Kidney tubule cell (primary cell): ENCODE data around the gene UTS2.

Experiments
- DNase-seq: peaks from one replicate; pipeline ENCODE4 v3.0.0-alpha.2; 2018; ENCODE audit warnings: low spot score

The UTS2 gene

DNA sequence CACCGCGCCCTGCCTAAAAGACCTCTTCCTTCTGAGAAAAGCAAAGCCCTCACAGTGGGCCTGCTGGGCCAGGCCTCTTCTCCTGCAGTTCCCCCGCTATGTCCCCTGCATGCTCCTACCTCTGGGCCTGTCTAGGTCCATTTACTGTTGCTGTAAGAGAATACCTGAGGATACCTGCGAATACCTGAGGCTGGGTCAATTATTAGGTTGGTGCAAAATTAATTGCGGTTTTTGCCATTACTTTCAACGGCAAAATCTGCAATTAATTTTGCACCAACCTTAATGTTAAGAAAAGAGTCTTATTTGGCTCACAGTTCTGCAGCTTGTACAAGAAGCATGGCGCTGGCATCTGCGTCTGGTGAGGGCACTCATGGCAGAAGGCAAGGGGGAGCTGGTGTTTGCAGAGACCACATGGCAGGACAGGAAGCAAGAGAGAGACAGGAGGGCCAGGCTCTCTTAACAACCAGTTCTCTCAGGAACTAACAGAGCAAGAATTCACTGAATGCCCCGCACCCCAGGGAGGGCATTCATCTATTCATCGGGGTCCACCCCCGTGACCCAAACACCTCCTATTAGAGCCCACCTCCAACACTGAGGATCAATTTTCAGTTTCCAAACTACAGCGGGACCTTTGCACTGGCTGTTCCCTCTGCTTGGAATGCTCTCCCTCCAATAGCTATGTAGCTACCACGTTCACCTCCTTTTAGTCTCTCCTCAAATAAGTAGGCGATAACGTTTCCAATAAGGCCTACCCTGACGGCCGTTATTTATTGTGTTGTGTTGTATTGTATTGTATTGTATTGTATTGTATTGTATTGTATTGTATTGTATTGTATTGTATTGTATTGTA is 9.6 kb upstream of the UTS2 start:
- DNase-seq: no peak

DNA sequence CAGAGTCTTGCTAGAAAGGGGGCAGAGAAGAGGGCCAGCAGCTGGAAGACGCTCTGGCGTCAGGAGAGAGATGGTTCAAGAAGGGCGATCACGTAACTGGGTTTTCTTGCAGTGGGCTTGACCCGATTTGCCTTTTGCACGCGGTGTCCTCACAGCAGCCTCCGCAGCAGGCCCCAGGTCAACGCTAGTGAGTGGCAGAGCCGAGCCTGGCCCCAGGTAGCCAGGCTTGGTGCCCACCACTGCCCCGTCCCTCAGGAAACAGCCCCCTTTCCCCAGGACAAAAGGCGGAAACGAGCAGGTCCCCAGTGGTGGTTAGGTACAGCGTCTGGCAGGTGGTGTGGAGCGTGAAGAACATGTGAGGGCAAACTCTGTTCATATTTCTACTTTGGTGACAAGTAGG is 8.6 kb upstream of the UTS2 start:
- no peak for DNase-seq

DNA sequence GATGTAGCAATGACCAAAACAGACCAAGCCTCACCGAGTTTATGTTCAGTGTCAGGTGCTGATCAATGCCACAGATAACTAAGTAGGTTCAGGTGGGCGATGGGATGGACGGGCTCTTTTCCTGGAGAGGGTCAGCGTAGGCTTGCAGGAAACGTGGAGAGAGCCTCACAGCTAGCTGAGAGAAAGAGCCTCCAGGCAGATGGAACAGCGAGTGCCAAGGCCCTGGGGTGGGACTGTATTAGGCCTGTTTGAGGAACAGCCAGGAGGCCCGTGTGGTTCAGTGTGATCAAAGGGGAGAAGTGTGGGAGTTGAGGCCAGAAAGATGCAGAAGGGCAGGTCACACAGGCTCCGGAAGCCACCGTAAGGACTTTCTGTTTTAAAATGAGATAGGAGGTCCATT is 7.3 kb upstream of the UTS2 start:
- no peak for DNase-seq

DNA sequence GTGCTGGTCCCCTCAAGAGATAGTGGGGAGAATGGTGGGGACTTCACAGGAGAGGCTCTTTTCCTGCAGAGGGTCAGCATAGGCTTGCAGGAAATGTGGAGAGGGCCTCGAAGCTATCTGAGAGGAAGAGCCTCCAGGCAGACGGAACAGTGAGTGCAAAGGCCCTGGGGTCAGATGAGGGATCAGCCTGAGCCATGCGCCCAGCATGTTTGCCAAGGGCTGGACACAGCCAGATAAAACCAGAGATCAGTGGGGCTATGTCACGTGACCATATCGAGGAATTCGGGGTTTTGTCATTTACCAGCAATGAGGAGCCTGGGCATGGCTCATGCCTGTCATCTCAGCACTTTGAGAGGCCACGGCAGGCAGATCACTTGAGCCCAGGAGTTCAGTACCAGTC is 6.5 kb upstream of the UTS2 start:
- DNase-seq: no peak

DNA sequence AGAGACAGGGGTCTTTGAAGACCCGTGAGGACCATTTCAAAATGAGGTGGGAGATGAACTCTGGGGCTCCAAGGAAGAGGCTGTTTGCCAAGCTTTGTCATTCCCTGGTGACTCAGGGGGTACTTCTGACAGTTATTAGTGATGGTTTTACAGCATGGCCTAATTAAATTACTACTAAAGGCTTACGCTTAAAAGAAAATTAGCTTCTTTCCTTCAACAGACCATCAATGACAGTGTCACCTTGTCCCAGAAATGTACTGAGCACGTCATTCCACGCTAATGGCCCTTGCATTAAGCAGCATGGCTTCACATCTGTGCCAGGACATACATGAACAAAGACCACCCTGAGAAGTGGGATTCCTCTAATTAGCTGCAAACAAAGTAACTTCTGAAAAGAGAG is 5.1 kb upstream of the UTS2 start:
- no peak for DNase-seq

DNA sequence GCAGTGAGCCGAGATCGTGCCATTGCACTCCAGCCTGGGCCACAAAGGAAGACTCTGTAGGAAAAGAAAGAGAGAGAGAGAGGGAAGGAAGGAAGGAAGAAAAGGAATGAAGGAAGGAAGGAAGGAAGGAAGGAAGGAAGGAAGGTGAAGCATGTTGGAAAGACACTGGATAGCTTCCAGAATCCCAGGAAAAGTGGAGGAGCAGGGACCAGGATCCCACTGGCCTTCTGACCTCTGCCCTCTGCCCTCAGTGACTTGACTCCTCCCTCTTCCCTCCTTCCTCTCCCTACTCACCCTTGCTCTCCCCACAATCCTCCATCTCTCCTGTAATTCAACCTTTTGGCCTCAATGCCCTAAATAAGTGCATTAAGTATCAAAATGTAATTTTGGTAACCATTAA is 4.1 kb upstream of the UTS2 start:
- no peak for DNase-seq

DNA sequence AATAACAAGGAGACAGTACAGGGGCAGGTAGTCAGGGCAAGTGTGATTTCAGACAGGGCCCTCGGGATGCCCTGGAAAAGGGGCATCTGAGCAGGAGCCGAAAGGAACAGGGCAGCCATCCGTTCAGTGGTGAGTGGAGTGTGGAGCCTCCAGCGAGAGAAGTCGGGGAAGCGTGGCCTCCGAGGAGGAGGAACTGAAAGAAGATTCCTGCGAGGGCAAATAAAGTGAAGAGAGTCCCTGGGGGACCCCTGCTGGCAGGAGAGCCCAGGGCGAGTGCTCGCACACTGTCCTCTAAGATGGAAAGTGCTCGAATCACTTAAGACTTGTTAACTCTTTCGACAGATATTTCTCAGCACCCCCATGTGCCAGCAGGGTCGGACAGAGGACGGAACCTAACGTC is 3.5 kb upstream of the UTS2 start:
- no peak for DNase-seq

DNA sequence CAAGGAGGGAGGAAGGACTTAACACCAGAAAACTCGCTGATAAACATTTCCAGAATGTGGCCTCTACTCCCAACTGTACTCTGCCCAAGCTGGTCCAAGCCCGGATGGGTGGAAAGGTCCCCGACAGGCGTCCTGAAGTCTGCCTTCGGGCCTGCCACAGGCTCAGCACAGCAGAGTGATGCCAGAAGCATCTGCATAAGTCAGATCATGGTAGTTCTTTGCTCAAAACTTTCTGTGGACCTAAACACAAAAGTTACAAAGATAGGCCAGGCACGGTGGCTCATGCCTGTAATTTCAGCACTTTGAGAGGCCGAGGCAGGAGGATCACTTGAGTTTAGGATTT is 790 bp upstream of the UTS2 start:
- DNase-seq: no peak

DNA sequence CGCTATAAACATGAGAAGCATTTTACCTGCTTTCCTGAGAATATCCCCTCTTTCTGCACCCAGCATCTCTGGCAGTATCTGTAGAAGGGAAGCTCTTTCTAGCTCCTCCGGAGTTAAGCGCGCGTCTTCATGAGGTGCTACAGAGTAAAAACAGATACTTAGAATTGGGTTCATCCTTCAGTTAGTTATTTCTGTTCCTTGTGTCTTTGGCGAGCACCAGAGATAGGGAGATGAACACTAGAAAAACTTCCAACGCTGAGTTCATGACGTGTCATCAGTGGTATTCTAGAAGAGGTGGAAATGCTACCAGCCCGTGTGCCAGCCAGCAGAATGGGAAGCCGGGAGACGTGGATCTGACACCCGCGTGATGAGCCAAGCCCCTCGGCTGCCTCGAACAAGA is 2.1 kb downstream of the UTS2 start:
- DNase-seq: no peak

DNA sequence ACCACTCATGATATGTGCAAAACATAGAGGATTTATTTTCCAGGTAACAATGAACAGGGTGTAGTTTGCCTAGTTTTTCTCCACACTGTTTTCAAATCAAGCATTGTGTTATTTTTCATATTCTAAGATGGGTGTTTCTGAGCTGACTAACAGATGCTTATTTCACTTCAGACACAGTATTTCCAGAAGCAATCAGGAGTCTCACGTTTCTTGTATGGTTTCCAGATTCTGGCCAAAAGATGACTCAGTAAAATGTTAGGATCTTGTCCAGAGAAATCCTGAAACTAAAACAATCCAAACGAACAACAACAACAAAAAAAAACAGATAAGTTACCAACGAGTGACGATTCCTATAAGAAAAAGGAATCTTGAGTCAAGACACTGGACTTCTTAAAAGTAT is 5.3 kb downstream of the UTS2 start:
- no peak for DNase-seq

DNA sequence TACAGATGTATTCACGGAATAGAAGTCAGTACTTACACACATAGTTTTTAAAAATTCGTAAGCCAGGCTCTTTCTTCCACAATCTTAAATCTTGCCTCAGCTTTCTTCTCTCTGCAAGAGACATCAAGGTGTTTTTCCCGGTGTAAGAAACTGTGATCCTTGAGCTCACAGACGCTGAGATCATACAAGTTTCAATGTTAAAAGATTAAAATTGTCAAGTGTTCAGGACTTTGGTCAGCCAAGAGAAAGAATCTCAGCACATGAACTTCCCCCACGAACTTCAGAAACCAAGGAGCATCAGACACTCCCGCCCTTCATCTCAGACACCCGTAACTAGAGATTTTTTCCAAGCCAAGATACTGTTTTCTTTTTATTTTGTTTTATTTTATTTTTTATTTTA is 6.2 kb downstream of the UTS2 start:
- DNase-seq: no peak

DNA sequence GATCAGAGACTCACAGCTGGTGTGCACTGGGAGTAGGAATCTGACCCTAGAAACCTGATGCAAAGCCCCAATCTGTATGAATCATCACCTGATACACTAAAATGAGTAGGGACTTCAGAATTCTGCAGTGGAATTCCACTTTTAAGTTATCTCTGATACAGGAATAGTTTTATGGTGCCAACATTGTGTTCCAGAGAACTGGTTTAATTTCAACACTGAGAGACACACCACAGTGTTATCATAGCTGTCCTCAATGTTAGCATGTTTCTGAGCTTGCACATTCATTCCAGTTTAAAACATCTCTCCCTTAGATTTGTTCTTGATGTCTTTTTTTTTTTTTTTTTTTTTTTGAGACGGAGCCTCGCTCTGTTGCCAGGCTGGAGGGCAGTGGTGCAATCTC is 7.1 kb downstream of the UTS2 start:
- no peak for DNase-seq

DNA sequence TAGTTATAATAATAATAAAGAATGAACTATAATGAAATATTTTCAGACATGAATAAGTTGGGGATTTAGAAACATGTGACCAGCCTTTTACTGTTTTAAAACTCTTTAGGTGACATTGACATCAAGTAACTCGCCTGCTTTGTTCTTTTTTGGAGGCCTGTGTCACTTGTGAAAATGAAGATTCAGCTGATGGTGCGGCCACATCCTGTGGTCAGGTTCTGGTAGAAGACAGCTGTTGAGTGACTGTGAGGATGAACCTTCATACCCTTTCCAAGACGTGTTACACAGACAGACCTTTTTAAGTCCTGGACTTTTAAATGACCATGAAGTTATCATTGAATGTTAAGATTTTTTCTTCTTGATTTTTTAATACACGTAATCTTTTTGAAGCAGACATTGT is 10.3 kb downstream of the UTS2 start:
- no peak for DNase-seq

DNA sequence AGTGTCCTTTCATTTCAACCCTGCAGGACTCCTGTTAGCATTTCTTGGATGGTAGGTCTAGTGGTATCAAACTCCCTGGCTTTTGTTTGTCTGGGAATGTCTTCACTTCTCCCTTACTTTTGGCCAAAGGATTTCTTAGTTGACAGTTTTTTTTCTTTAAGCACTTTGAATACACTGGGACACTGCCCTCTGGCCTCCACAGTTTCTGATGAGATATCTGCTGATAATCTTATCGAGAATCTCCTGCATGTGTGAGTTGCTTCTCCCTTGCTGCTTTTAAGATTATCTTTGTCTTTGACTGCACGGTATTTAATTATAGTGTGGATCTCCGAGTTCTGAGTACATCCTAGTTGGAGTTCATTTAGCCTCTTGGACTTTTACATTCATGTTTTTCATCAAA is 13.3 kb downstream of the UTS2 start:
- no peak for DNase-seq

DNA sequence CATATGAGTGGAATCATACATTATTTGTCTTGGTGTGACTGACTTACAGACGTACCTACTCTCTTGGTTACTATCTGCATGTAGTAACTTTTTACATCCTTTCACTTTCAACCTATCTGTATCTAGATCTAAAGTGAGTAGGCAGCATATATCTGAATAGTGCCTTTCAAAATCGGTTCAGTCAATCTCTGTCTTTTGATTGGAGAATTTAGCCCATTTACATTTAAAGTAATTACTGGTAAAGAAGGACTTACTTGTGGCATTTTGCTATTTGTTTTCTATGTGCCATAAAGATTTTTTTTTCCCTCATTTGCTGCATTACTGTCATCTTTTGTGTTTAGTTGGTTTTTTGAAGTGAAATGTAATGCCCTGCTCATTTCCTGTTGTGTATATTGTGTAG is 14.2 kb downstream of the UTS2 start:
- DNase-seq: no peak

DNA sequence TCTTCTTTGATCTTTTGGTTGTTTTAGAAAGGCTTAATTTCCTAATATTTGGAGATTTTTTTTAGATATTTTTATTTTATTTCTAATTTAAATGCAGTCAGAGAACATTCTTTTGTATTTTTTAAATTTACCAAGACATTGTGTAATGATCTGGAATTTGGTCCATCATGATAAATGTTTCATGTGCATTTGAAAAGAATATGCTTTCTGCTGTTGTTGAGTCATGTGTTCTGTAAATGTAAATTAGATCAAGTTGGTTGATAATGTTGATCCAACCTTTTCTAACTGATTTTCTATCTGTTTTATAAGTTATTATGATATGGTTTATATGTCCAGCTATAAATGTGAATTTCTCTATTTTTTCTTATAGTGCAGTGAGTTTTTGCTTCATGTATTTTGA is 19.8 kb downstream of the UTS2 start:
- DNase-seq: no peak

DNA sequence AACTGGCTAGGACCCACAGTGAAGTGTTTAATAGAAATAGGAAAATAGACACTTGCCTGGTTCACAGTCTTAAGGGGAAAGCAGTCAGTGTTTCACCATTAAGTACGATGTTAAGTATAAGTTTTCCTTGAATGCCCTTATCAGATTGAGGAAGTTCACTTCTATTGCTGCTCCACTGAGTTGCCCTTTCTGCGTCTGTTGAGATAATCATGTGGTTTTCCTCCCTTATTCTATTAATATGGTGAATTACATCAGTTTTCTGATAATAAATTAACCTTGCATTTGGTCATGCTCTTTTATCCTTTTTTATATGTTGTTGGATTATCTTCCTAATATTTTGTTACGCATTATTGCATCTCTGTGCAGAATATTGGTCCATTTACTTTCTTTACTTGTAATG is 21.4 kb downstream of the UTS2 start:
- DNase-seq: no peak

DNA sequence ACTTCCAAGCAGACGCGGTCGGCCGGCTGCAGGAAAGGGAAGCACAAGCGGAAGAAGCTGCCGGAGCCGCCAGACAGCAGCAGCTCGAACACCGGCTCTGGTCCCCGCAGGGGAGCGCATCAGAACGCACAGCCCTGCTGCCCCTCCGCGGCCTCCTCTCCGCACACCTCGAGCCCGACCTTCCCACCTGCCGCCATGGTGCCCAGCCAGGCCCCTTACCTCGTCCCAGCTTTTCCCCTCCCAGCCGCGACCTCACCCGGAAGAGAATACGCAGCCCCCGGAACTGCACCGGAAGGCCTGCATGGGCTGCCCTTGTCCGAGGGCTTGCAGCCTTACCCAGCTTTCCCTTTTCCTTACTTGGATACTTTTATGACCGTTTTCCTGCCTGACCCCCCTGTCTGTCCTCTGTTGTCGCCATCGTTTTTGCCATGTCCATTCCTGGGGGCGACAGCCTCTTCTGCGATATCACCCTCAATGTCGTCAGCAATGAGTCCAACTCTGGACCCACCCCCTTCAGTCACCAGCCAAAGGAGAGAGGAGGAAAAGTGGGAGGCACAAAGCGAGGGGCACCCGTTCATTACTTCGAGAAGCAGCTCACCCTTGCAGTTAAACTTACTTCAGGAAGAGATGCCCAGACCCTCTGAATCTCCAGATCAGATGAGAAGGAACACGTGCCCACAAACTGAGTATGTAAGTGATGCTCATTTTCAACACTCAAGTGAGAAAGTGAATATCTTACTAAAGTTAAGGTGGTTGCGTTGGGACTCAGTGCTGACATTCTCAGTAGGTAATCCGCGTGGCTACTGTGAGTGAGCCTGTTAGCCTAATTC is 25.5 kb downstream of the UTS2 start:
- no peak for DNase-seq

DNA sequence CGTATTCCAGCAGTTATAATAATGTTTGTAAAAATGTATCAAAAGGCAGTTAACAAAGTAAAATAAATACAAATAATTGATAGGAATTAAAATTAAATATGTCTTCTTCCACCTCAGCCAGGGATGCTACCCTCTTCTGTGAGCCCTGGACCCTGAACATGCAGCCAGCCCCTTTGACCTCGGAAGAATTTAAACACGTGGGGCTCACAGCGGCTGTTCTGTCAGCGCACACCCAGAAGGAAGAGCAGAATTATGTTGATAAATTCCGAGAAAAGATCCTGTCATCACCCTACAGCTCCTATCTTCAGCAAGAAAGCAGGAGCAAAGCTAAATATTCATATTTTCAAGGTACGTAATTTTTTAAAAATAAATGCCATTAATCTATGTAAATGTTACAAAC is 26.5 kb downstream of the UTS2 start:
- DNase-seq: no peak

DNA sequence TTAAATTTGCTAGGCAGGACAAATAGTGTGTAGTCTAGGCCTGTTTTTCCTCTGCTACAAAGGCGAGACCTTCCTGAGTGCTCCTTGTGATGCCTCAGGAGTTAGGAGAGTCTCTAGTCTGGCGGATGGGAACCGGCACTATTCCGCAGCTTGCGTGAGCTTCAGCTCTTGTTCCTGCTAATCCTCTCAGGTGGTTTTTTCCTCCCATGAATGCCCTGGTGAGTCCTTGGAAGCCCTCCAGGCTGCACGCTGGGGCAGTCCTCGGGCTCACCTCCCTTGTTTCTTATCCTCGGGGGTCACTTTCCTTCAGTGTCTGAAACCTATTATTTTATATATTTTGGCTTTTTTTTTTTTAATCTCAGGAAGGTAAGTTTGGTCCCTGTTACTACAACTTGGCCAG is 28.2 kb downstream of the UTS2 start:
- DNase-seq: no peak

DNA sequence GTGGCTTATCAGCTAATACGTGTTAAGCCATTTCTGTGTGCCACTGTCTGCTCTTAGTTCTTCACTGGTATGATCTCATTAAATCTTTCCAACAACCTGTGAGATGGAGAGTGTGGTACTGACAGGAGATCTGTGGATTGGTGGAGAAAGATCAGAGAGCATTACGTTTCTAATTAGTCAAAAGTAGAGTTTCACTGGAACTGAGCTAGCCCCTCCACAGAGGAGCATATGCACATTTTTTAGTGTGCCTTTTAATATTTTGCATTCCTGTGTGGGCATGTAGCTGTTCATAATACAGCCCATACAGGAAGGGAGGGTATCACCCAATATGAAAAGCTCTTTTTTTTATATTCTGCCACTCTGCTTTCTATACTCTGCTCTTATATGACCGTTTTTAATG is 31.6 kb downstream of the UTS2 start:
- DNase-seq: no peak

DNA sequence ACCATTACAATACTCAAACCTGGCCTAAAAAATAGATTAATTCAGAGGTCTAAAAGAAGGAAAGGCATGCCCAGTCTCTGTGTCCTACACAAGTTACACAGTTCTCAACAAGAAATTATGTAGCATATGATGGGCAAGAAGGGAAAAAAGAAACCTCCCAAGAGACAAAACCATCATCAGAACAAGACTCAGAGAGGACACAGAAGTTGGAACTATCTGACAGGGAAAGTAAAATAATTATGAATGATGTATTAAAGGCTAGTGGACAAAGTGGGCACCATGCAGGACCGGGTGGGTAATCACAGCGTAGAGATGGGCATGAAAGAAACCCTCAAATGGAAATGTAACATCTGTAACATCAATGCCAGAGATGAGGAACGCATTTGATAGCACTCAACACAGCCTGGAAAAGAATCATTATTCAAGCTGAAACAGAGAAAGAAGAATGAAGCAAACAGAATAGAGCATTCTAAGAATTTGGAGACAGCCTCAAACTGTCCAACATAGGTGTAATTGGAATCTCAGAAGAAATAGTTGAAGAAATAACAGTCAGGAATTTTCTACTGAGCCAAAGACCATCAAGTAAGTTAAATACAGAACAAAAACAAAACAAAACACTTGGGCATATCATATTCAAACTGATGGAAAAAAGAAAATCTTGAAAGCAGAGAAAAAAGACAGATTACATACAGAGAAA is 39.0 kb downstream of the UTS2 start:
- DNase-seq: no peak

DNA sequence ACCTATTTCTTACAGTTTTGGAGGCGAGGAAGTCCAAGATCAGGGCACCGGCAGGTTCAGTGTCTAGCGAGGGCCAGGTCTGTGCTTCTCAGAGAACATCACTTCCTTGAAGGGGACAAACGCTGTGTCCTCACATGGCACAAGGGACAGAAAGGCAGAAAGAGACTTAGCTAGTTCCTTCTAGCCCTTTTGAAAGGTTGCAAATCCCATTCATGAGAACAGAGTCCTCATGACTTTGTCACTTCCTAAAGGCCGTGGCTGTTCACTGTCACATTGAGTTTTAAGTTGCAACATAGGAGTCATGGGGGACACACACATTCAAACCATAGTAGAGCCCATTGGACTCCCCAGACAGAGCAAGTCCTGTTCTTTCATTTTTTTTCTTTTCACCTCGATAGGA is 41.4 kb downstream of the UTS2 start:
- DNase-seq: no peak
